HL-60 (cell line): ENCODE results near the gene TMEM255B.

Experiments
- CTCF ChIP-seq: IDR thresholded peaks from one replicate; pipeline ENCODE4 v1.5.1; 2011; ENCODE audit warnings: low read length, control low read depth, inconsistent platforms; ENCODE audit not compliant: insufficient read depth
- GABPA ChIP-seq: IDR thresholded peaks from 2 replicates; pipeline ENCODE4 v1.6.1; 2012; ENCODE audit warnings: low read depth
- POLR2AphosphoS5 ChIP-seq: IDR thresholded peaks from 2 replicates; pipeline ENCODE4 v1.6.1; 2012; ENCODE audit warnings: low read depth
- REST ChIP-seq: IDR thresholded peaks from 2 replicates; pipeline ENCODE4 v1.6.1; 2012; ENCODE audit warnings: low read depth; ENCODE audit not compliant: insufficient replicate concordance

GRCh38 chr13:113769106-113769505, 10.1 kb downstream of the TMEM255B start:
- TF ChIP-seq REST (no peak), CTCF (no peak), GABPA (no peak), POLR2AphosphoS5 (no peak)
